GM21737 (cell line): Measurements from ENCODE around the gene KBTBD7.

ENCODE experiments used
- ATAC-seq: cut with Tn5 transposase; IDR thresholded peaks from one replicate; pipeline ENCODE4 v1.9.1; 2021; ENCODE audit warnings: mild to moderate bottlenecking, moderate library complexity; ENCODE audit not compliant: unreplicated experiment

The KBTBD7 gene

GRCh38 chr13:41144576-41144975 is 49.8 kb downstream of the KBTBD7 start:
- no peak for ATAC-seq
